ENCODE measurements around the gene SPATA9.

DNA sequence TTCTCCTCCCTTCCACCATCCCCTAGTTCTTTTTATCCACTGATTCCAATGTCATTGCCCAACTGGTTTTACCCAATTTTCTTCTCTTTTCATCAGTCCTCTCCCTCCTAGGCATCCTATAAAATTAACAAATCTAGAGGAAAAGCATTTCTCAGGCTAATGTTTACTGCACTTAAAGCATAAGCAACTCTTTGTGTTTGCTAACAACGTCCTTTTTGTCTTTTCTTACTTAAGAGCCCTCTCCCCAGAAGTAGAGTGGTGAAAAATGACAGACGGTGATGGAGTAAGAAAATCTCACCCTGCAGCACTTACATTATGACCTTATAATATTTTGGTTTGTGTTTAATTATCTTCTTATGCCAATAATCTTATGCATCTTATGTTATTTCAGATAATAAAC lies 1.6 kb upstream of the SPATA9 start:
- TF ChIP-seq, protein P1, sequence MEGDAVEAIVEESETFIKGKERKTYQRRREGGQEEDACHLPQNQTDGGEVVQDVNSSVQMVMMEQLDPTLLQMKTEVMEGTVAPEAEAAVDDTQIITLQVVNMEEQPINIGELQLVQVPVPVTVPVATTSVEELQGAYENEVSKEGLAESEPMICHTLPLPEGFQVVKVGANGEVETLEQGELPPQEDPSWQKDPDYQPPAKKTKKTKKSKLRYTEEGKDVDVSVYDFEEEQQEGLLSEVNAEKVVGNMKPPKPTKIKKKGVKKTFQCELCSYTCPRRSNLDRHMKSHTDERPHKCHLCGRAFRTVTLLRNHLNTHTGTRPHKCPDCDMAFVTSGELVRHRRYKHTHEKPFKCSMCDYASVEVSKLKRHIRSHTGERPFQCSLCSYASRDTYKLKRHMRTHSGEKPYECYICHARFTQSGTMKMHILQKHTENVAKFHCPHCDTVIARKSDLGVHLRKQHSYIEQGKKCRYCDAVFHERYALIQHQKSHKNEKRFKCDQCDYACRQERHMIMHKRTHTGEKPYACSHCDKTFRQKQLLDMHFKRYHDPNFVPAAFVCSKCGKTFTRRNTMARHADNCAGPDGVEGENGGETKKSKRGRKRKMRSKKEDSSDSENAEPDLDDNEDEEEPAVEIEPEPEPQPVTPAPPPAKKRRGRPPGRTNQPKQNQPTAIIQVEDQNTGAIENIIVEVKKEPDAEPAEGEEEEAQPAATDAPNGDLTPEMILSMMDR (IDR thresholded peaks at IDR 0.05), result no peak
- TF ChIP-seq POLR2AphosphoS5 (IDR thresholded peaks at IDR 0.05), result no peak
